Erythroblast (primary cell): ENCODE data around the gene XKR7.

Experiments
- GATA1 ChIP-seq: IDR thresholded peaks from 2 replicates; pipeline ENCODE4 v1.6.1; 2011; ENCODE audit warnings: low read depth, mild to moderate bottlenecking, control low read depth, low read length, moderate library complexity
- POLR2A ChIP-seq: IDR thresholded peaks from 2 replicates; pipeline ENCODE4 v1.6.1; 2011; ENCODE audit warnings: mild to moderate bottlenecking, low read length

DNA sequence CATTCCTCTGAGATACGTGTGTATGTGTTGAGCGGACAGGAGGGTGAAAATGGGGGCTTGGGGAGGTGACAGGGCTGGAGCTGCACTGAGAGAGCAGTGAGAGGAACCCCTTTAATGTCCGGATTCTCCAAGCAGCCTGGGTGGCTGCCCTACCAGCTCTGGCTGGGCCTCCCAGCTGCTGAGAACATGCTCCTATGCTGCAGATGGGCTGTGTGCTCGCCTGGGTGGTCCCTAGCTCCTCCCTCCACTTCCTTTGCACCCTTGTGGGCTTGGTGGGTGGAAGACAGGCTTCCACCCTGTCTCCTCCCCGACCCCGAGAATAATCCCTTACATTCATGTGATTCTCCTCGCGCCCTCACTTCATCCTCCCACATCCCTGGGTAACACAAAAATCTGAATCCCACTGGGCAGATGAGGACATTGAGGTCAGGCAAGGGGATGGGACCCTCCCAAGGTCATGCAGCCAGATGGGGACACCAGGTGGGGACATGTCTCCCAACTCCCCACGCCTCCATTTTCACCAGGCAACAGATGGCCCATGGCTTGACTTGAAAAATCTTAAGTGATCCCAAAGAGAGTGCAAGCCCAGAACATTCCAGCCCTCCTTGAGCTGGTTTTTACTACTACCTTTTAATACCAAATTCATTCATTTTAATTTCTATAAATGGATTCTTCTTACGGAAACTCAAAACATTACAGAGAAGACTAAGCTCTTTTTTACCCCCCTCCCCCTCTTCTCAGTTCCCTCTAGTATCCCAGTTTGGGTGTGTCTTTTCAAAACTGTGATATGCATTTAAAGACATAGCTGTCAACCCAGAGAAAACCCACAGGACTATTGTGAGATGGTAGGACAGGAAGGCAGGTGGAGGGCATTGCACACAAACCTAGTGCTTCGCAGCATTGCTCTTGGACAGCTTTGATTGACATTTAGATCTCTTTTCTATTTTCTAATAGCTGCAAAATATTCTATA is 11.1 kb upstream of the XKR7 start:
- no peak for TF ChIP-seq POLR2A
- no peak for TF ChIP-seq GATA1
